GM23338 (cell line): ENCODE measurements around the gene SH3RF3. TPM values are rescaled to one million over a fixed set of nuclear protein-coding genes. Genes with fewer than 3 reads are reported as not detected.

Experiments
- ATAC-seq: fragments of 200-7000 bp; cut with Tn5 transposase; 3 replicates; pipeline ENCODE4 v1.9.1; 2020
- DNase-seq: peaks from one replicate; pipeline ENCODE4 v3.0.0-alpha.2; 2015; ENCODE audit warnings: low spot score
- H2AFZ ChIP-seq: fragments of 200-600 bp; sonication (generic); 2 replicates; pipeline ENCODE4 v1.8.0; 2016; ENCODE audit warnings: antibody characterized with exemption, mild to moderate bottlenecking, moderate library complexity
- H3F3A ChIP-seq: fragments of 200-600 bp; sonication (generic); replicated peaks from 2 replicates; pipeline ENCODE4 v1.8.0; 2017; ENCODE audit warnings: antibody characterized with exemption, mixed run types, low read depth
- H3K27ac ChIP-seq: fragments of 200-600 bp; sonication (generic); 2 replicates; pipeline ENCODE4 v1.6.1; 2016; ENCODE audit warnings: low read depth
- H3K27me3 ChIP-seq: fragments of 200-600 bp; sonication (generic); 2 replicates; pipeline ENCODE4 v1.8.0; 2016; ENCODE audit warnings: mild to moderate bottlenecking, mixed run types, moderate library complexity; ENCODE audit not compliant: insufficient read depth
- H3K36me3 ChIP-seq: fragments of 200-600 bp; sonication (generic); 2 replicates; pipeline ENCODE4 v1.8.0; 2016; ENCODE audit warnings: mild to moderate bottlenecking; ENCODE audit not compliant: insufficient read depth
- H3K4me1 ChIP-seq: fragments of 200-600 bp; sonication (generic); 2 replicates; pipeline ENCODE4 v1.8.0; 2016; ENCODE audit warnings: mild to moderate bottlenecking, moderate library complexity; ENCODE audit not compliant: insufficient read depth
- H3K4me2 ChIP-seq: fragments of 200-600 bp; sonication (generic); 2 replicates; pipeline ENCODE4 v1.7.1; 2017; ENCODE audit warnings: mixed run types
- H3K4me3 ChIP-seq: fragments of 200-600 bp; sonication (generic); 2 replicates; pipeline ENCODE4 v1.6.1; 2016; ENCODE audit warnings: mixed run types
- H3K79me2 ChIP-seq: fragments of 200-600 bp; sonication (generic); replicated peaks from 2 replicates; pipeline ENCODE4 v1.8.0; 2017; ENCODE audit warnings: mild to moderate bottlenecking; ENCODE audit not compliant: insufficient read depth
- H3K9me2 ChIP-seq: fragments of 200-600 bp; sonication (generic); 2 replicates; pipeline ENCODE4 v1.8.0; 2017; ENCODE audit not compliant: insufficient read depth
- H4K20me1 ChIP-seq: fragments of 200-600 bp; sonication (generic); replicated peaks from 2 replicates; pipeline ENCODE4 v1.8.0; 2017; ENCODE audit warnings: mild to moderate bottlenecking; ENCODE audit not compliant: insufficient read depth
- H3K27ac Mint-ChIP-seq: 2 replicates; pipeline ENCODE4 v1.8.0; 2020; ENCODE audit warnings: inconsistent platforms, mild to moderate bottlenecking, moderate library complexity, mixed read lengths
- H3K27me3 Mint-ChIP-seq: 3 replicates; pipeline ENCODE4 v1.8.0; 2022; ENCODE audit warnings: low read depth, mild to moderate bottlenecking, moderate library complexity, mixed read lengths, inconsistent platforms; ENCODE audit not compliant: insufficient read depth, poor library complexity
- H3K36me3 Mint-ChIP-seq: 3 replicates; pipeline ENCODE4 v1.8.0; 2021; ENCODE audit warnings: low read depth, mild to moderate bottlenecking, inconsistent platforms, moderate library complexity, mixed read lengths
- H3K4me1 Mint-ChIP-seq: 3 replicates; pipeline ENCODE4 v1.8.0; 2020; ENCODE audit warnings: mild to moderate bottlenecking, inconsistent platforms, mixed read lengths
- H3K4me3 Mint-ChIP-seq: 3 replicates; pipeline ENCODE4 v1.8.0; 2021; ENCODE audit warnings: moderate library complexity, mild to moderate bottlenecking, inconsistent platforms, mixed read lengths
- H3K9me3 Mint-ChIP-seq: 3 replicates; pipeline ENCODE4 v1.8.0; 2020; ENCODE audit warnings: moderate library complexity, mild to moderate bottlenecking, inconsistent platforms, mixed read lengths
- CREB1 ChIP-seq: fragments of 250-450 bp; sonication (Bioruptor Pico); IDR thresholded peaks from 2 replicates; pipeline ENCODE4 v1.5.0; 2020; ENCODE audit warnings: low read depth, mild to moderate bottlenecking, moderate library complexity
- EZH2 ChIP-seq: fragments of 200-600 bp; sonication (generic); IDR thresholded peaks from one replicate; pipeline ENCODE4 v1.8.0; 2017; ENCODE audit warnings: antibody characterized with exemption, mild to moderate bottlenecking, low read depth; ENCODE audit not compliant: unreplicated experiment
- EZH2phosphoT487 ChIP-seq: fragments of 200-600 bp; sonication (generic); IDR thresholded peaks from one replicate; pipeline ENCODE4 v1.8.1; 2018; ENCODE audit warnings: antibody characterized with exemption; ENCODE audit not compliant: unreplicated experiment
- JUNB ChIP-seq: IDR thresholded peaks from one replicate; pipeline ENCODE4 v1.6.1; 2016; ENCODE audit warnings: antibody characterized with exemption; ENCODE audit not compliant: unreplicated experiment
- STAT1 ChIP-seq: IDR thresholded peaks from one replicate; pipeline ENCODE4 v1.6.1; 2016; ENCODE audit warnings: antibody characterized with exemption; ENCODE audit not compliant: unreplicated experiment
- ZNF331 ChIP-seq: fragments of 250-450 bp; sonication (Bioruptor Pico); IDR thresholded peaks from 2 replicates; pipeline ENCODE4 v1.5.0; 2020; ENCODE audit warnings: low read depth, mild to moderate bottlenecking, moderate library complexity
- polyA plus RNA-seq: library from polyadenylated mRNA; unstranded; fragments of >200 nt; fragmentation: Nextera tagmentation; extraction: Ambion mirVana; gene quantifications from 2 replicates; pipeline ENCODE4 v1.2.1, GENCODE V29; 2016
- total RNA-seq: library from RNA; depleted of rRNA; stranded (reverse); fragments of >200 nt; shearing (Covaris generic); gene quantifications from 2 replicates; pipeline ENCODE4 v1.2.3, GENCODE V29; 2014
- TF ChIP-seq, protein P1 (sequence below): IDR thresholded peaks from one replicate; pipeline ENCODE4 v1.6.1; 2018; ENCODE audit warnings: antibody characterized with exemption; ENCODE audit not compliant: unreplicated experiment
- TF ChIP-seq, protein P2 (sequence below): IDR thresholded peaks from 2 replicates; pipeline ENCODE4 v1.6.1; 2016; ENCODE audit warnings: antibody characterized with exemption
- TF ChIP-seq, protein P3 (sequence below), 2 experiments: fragments of 200-600 bp in 1 of 2; sonication (generic) in 1 of 2; conservative IDR thresholded peaks; 2 replicates each; pipeline versions ENCODE4 v1.5.1 to v1.6.1; 2016 to 2017; ENCODE audit warnings: antibody characterized with exemption in 2 of 2, low read depth in 2 of 2, mild to moderate bottlenecking in 2 of 2, moderate library complexity in 1 of 2

The SH3RF3 gene
- total and polyA plus RNA-seq, 2 experiments from 2014 or later = 0.11 to 0.63 TPM

- TF ChIP-seq, protein P1, sequence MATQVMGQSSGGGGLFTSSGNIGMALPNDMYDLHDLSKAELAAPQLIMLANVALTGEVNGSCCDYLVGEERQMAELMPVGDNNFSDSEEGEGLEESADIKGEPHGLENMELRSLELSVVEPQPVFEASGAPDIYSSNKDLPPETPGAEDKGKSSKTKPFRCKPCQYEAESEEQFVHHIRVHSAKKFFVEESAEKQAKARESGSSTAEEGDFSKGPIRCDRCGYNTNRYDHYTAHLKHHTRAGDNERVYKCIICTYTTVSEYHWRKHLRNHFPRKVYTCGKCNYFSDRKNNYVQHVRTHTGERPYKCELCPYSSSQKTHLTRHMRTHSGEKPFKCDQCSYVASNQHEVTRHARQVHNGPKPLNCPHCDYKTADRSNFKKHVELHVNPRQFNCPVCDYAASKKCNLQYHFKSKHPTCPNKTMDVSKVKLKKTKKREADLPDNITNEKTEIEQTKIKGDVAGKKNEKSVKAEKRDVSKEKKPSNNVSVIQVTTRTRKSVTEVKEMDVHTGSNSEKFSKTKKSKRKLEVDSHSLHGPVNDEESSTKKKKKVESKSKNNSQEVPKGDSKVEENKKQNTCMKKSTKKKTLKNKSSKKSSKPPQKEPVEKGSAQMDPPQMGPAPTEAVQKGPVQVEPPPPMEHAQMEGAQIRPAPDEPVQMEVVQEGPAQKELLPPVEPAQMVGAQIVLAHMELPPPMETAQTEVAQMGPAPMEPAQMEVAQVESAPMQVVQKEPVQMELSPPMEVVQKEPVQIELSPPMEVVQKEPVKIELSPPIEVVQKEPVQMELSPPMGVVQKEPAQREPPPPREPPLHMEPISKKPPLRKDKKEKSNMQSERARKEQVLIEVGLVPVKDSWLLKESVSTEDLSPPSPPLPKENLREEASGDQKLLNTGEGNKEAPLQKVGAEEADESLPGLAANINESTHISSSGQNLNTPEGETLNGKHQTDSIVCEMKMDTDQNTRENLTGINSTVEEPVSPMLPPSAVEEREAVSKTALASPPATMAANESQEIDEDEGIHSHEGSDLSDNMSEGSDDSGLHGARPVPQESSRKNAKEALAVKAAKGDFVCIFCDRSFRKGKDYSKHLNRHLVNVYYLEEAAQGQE = no peak
- TF ChIP-seq CREB1 (no peak), STAT1 (no peak)
These were observed 251.7 kb downstream of the SH3RF3 start (continued) for GRCh38 chr2:109380502-109381326.

DNA sequence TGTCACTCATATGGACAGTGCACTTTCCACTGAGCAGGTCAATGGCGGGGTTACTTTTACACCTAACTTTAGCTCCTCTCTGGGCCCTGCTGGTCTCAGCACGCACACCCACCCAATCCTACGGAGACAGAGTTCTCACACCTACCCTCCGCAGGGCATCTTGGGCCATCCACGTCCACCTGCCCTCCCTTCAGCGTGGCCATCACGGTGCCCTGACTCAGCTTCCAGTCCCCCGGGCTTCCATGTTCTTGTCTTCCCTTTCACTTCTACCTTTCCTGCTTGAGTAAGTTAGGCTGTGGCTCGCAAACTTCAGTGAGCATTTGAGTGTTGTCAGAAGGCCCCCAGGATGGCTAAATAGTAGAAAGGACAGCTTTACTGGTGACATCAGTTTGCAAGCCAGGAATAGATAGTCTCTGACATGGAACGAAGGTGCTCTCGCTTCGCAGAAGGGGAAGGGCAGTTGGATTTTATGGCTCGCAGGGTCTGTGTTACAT, 252.4 kb downstream of the SH3RF3 start:
- H3K27ac Mint-ChIP-seq = no peak overlapping the region; the same call in 1 of the 2 replicates
- H2AFZ ChIP-seq = no peak overlapping the region
- no peaks in the 10 kb centered on the region for H3K9me2 ChIP-seq
- H3K27me3 ChIP-seq = no peaks in the 10 kb centered on the region
- H4K20me1 ChIP-seq = no peaks in the 10 kb centered on the region
- H3K27me3 Mint-ChIP-seq = peaks cover 13% of the 10 kb centered on the region
- DNase-seq = no peak
- TF ChIP-seq, protein P1 = no peak
- TF ChIP-seq, protein P2, sequence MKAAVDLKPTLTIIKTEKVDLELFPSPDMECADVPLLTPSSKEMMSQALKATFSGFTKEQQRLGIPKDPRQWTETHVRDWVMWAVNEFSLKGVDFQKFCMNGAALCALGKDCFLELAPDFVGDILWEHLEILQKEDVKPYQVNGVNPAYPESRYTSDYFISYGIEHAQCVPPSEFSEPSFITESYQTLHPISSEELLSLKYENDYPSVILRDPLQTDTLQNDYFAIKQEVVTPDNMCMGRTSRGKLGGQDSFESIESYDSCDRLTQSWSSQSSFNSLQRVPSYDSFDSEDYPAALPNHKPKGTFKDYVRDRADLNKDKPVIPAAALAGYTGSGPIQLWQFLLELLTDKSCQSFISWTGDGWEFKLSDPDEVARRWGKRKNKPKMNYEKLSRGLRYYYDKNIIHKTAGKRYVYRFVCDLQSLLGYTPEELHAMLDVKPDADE = no peak
- no peak for TF ChIP-seq EZH2phosphoT487
- TF ChIP-seq EZH2 = no peak
- no peak for TF ChIP-seq STAT1
- TF ChIP-seq, protein P3, sequence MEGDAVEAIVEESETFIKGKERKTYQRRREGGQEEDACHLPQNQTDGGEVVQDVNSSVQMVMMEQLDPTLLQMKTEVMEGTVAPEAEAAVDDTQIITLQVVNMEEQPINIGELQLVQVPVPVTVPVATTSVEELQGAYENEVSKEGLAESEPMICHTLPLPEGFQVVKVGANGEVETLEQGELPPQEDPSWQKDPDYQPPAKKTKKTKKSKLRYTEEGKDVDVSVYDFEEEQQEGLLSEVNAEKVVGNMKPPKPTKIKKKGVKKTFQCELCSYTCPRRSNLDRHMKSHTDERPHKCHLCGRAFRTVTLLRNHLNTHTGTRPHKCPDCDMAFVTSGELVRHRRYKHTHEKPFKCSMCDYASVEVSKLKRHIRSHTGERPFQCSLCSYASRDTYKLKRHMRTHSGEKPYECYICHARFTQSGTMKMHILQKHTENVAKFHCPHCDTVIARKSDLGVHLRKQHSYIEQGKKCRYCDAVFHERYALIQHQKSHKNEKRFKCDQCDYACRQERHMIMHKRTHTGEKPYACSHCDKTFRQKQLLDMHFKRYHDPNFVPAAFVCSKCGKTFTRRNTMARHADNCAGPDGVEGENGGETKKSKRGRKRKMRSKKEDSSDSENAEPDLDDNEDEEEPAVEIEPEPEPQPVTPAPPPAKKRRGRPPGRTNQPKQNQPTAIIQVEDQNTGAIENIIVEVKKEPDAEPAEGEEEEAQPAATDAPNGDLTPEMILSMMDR (conservative IDR thresholded peaks at IDR 0.05; ENCODE audit: low read depth in 2 of 2) = no peak
- no peak for TF ChIP-seq JUNB
- TF ChIP-seq ZNF331 (CRISPR knock-in tag) = no peak
- no peaks in the 10 kb centered on the region for H3K36me3 ChIP-seq
- 0 out of 2 replicates have a peak, but pooled peaks cover 6% of the 10 kb centered on the region for H3F3A ChIP-seq
- H3K36me3 Mint-ChIP-seq = no peaks in the 10 kb centered on the region
- no peak overlapping the region for H3K4me2 ChIP-seq
- no peak overlapping the region for H3K27ac ChIP-seq
- no peak overlapping the region for H3K4me3 ChIP-seq
- H3K4me1 Mint-ChIP-seq = peaks cover 33% of the 10 kb centered on the region
- H3K4me1 ChIP-seq = peaks cover 21% of the 10 kb centered on the region
- H3K79me2 ChIP-seq = no peaks in the 10 kb centered on the region
- ATAC-seq = no peak
- H3K4me3 Mint-ChIP-seq = no peak overlapping the region
- H3K9me3 Mint-ChIP-seq = no peaks in the 10 kb centered on the region
